Measurements from ENCODE around the gene ARHGAP15.

ARHGAP15 gene

DNA sequence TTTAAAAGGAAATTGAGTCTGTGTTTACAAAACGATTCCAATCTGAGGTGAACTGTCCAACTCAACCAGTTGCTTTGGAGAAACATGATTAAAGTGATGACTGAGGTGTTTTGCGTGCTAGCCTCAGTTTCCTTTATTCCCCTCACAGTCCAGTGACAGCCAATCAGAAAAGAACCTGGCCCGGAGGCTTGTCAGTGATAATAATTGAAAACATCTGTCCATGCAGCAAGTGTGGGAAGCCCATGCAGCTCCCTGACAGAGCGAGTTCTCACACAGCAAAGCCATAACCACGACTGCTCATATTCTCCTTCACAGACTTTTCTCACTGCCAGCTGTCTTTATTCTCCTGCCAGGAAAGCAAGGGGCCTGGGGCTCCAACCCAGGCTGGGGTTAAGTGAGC lies 613.4 kb downstream of the ARHGAP15 start:
- H3K9me3 ChIP-seq = no peaks in the 10 kb centered on the region

DNA sequence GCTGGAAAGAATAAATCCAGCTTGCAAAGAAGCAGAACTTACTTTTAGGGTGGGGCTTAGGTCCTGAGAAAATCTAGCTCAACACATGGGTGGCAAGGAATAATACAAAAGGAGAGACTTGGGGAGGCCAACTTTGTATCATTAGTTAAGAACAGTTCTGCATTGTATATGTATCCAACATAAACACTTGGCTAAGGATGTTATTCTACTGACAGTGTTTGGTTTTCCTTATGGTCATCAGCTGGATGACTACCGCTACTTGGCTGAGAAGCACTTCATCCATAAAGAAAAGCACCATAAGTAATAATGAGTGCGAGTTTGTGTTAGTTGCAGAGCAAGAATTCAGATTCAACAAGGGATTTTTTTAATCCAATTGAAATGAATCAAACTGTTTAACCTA lies 614.9 kb downstream of the ARHGAP15 start:
- no peak overlapping the region for H3K4me3 ChIP-seq (ENCODE audit: low read depth in 1 of 2, low read length in 1 of 2)
- H3K36me3 ChIP-seq = no peaks in the 10 kb centered on the region
- peaks cover 39 to 60% of the 10 kb centered on the region in 2 experiments for H3K4me1 ChIP-seq (ENCODE audit: control insufficient read depth in 1 of 2, insufficient read depth in 1 of 2, low read depth in 1 of 2, low read length in 1 of 2)
- H3K27me3 ChIP-seq = no peaks in the 10 kb centered on the region
- H3K9me3 ChIP-seq = no peaks in the 10 kb centered on the region
- TF ChIP-seq, protein P1, sequence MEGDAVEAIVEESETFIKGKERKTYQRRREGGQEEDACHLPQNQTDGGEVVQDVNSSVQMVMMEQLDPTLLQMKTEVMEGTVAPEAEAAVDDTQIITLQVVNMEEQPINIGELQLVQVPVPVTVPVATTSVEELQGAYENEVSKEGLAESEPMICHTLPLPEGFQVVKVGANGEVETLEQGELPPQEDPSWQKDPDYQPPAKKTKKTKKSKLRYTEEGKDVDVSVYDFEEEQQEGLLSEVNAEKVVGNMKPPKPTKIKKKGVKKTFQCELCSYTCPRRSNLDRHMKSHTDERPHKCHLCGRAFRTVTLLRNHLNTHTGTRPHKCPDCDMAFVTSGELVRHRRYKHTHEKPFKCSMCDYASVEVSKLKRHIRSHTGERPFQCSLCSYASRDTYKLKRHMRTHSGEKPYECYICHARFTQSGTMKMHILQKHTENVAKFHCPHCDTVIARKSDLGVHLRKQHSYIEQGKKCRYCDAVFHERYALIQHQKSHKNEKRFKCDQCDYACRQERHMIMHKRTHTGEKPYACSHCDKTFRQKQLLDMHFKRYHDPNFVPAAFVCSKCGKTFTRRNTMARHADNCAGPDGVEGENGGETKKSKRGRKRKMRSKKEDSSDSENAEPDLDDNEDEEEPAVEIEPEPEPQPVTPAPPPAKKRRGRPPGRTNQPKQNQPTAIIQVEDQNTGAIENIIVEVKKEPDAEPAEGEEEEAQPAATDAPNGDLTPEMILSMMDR (IDR thresholded peaks at IDR 0.05) = no peak
- H3K27ac ChIP-seq = peak overlapping the region; percentile 77

More for the DNA sequence above, 613.4 kb downstream of the ARHGAP15 start:
- TF ChIP-seq, protein P1 (IDR thresholded peaks at IDR 0.05) = no peak
- no peaks in the 10 kb centered on the region for H3K36me3 ChIP-seq
- H3K27ac ChIP-seq = no peak overlapping the region
- no peaks in the 10 kb centered on the region for H3K27me3 ChIP-seq
- no peak overlapping the region for H3K4me3 ChIP-seq (ENCODE audit: low read depth in 1 of 2, low read length in 1 of 2)
- H3K4me1 ChIP-seq (ENCODE audit: control insufficient read depth in 1 of 2, insufficient read depth in 1 of 2, low read depth in 1 of 2, low read length in 1 of 2) = peaks cover 39 to 45% of the 10 kb centered on the region in 2 experiments

DNA sequence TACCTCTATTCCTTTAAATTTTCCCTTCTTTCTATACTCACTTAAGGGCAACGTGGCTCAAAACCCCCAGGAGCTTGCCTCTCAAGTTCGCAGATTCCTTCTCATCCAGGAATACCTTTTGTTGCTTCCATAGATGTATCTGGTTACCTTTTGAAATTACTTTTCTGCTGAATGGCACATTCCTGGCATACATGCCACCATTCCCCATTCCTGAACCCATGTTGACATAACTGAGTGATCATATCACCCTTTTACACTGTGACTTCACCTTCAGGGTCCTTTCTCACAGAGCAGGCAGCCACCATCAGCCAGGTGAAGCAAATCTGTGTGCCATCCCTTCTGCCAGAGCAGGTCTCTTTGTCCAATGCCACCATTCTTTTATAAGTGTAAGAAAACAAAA lies 615.8 kb downstream of the ARHGAP15 start:
- peak overlapping the region; percentile 77 for H3K27ac ChIP-seq
- H3K9me3 ChIP-seq = no peaks in the 10 kb centered on the region
- TF ChIP-seq, protein P1 (IDR thresholded peaks at IDR 0.05) = no peak
- H3K4me3 ChIP-seq (ENCODE audit: low read depth in 1 of 2, low read length in 1 of 2) = no peak overlapping the region
- no peaks in the 10 kb centered on the region for H3K27me3 ChIP-seq
- peaks cover 39 to 61% of the 10 kb centered on the region in 2 experiments for H3K4me1 ChIP-seq (ENCODE audit: control insufficient read depth in 1 of 2, insufficient read depth in 1 of 2, low read depth in 1 of 2, low read length in 1 of 2)
- H3K36me3 ChIP-seq = no peaks in the 10 kb centered on the region

DNA sequence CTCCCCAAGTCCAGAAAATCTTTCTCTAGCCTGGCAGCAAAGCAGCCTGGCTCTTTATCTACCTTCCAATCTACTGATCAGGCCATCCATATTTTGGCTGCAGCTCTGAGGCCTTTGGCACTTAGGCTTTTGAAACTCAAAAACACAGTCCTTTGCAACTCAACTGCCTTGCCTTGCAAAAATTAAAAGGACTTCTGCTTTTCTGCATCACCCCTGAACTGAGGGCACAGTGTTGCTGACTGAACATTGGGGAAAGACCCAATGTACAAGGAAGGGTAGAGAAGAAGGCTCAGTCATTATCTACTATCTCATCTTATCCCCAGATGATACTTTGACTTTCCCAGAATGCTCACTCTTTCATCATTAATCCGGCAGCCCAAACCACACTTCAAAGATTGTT lies 625.5 kb downstream of the ARHGAP15 start:
- Histone ChIP-seq H3K27ac (peak overlapping the region; percentile 66), H3K27me3 (no peaks in the 10 kb centered on the region), H3K36me3 (peaks cover 16% of the 10 kb centered on the region), H3K9me3 (no peaks in the 10 kb centered on the region), H3K4me1 (ENCODE audit: control insufficient read depth in 1 of 2, insufficient read depth in 1 of 2, low read depth in 1 of 2, low read length in 1 of 2) (peaks cover 17 to 29% of the 10 kb centered on the region in 2 experiments), H3K4me3 (ENCODE audit: low read depth in 1 of 2, low read length in 1 of 2) (no peak overlapping the region)
- TF ChIP-seq, protein P1 (IDR thresholded peaks at IDR 0.05) = no peak

DNA sequence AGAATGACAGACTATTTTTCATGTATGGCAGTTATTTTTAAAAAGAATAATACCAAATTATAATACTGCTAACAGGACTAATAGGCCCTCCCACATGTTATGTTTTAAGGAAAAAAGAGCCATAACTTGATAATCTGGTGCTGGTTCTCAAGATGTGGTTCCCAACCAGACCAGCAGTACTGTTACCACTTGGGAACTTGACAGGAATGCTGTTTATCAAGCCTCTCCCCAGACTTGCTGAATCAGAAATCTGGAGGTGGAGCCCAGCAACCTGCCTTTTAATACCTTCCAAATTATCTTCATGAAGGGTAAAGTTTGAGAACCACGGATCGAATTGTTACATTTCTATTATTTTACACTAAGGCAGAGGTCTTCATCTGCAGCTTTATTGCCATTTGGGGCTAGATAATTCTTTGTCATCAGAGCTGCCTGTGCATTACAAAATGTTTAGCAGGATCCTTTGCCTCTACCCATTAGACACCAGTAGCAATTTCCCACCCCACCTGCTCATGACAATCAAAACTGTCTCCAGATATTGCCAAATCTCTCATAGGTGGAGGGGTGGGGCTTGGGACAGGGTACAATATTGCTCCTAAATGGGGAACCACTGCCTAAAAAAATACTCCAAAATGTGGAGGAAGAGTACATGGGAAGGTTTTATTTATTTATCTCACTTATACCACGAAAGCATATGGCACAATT lies 629.6 kb downstream of the ARHGAP15 start:
- Histone ChIP-seq H3K27ac (peak overlapping the region; percentile 47), H3K36me3 (no peaks in the 10 kb centered on the region), H3K27me3 (no peaks in the 10 kb centered on the region), H3K9me3 (no peaks in the 10 kb centered on the region), H3K4me1 (ENCODE audit: control insufficient read depth in 1 of 2, insufficient read depth in 1 of 2, low read depth in 1 of 2, low read length in 1 of 2) (peaks cover 17 to 20% of the 10 kb centered on the region in 2 experiments), H3K4me3 (ENCODE audit: low read depth in 1 of 2, low read length in 1 of 2) (no peak overlapping the region)
- TF ChIP-seq, protein P1 (IDR thresholded peaks at IDR 0.05) = no peak

Data from neutrophil (primary cell).